Bronchial epithelial cell (primary cell): Measurements from ENCODE around the gene TAS1R1. TPM values are rescaled to one million over a fixed set of nuclear protein-coding genes. Genes with fewer than 3 reads are reported as not detected.

Experiments used
- DNase-seq: peaks from one replicate; pipeline ENCODE4 v3.0.0-alpha.2; 2010; ENCODE audit warnings: low read depth
- FAIRE-seq: peaks from 2 replicates; lab custom pipeline; 2011; peaks lifted over from hg19 to GRCh38; lab: Jason Lieb, UNC
- H3K27me3 ChIP-seq: 2 replicates; pipeline ENCODE4 v1.5.1; 2011; ENCODE audit warnings: low read length; ENCODE audit not compliant: control insufficient read depth, insufficient read depth
- H3K36me3 ChIP-seq: 2 replicates; pipeline ENCODE4 v1.5.1; 2011; ENCODE audit warnings: low read length; ENCODE audit not compliant: control insufficient read depth, insufficient read depth
- H3K4me3 ChIP-seq: 2 replicates; pipeline ENCODE4 v1.5.1; 2011; ENCODE audit warnings: mild to moderate bottlenecking, low read depth, low read length, control low read depth
- total RNA-seq: library from RNA; depleted of rRNA; stranded (reverse); fragments of >200 nt; gene quantifications from 2 replicates; pipeline ENCODE4 v1.2.1, GENCODE V29; 2014
- TF ChIP-seq, protein P1 (sequence below): IDR thresholded peaks from 2 replicates; pipeline ENCODE4 v1.5.1; 2011; ENCODE audit warnings: mild to moderate bottlenecking, moderate library complexity, low read length, control low read depth, inconsistent platforms; ENCODE audit not compliant: insufficient read depth, severe bottlenecking

Gene TAS1R1
- total RNA-seq, 1 donor from 2014 or later = not detected

DNA sequence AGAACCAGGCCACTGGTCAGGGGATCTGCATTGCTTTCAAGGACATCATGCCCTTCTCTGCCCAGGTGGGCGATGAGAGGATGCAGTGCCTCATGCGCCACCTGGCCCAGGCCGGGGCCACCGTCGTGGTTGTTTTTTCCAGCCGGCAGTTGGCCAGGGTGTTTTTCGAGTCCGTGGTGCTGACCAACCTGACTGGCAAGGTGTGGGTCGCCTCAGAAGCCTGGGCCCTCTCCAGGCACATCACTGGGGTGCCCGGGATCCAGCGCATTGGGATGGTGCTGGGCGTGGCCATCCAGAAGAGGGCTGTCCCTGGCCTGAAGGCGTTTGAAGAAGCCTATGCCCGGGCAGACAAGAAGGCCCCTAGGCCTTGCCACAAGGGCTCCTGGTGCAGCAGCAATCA lies 19.7 kb downstream of the TAS1R1 start:
- Histone ChIP-seq H3K36me3 (no peaks in the 10 kb centered on the region), H3K4me3 (no peak overlapping the region), H3K27me3 (no peaks in the 10 kb centered on the region)
- DNase-seq (no peak), FAIRE-seq (no peak)
- TF ChIP-seq, protein P1, sequence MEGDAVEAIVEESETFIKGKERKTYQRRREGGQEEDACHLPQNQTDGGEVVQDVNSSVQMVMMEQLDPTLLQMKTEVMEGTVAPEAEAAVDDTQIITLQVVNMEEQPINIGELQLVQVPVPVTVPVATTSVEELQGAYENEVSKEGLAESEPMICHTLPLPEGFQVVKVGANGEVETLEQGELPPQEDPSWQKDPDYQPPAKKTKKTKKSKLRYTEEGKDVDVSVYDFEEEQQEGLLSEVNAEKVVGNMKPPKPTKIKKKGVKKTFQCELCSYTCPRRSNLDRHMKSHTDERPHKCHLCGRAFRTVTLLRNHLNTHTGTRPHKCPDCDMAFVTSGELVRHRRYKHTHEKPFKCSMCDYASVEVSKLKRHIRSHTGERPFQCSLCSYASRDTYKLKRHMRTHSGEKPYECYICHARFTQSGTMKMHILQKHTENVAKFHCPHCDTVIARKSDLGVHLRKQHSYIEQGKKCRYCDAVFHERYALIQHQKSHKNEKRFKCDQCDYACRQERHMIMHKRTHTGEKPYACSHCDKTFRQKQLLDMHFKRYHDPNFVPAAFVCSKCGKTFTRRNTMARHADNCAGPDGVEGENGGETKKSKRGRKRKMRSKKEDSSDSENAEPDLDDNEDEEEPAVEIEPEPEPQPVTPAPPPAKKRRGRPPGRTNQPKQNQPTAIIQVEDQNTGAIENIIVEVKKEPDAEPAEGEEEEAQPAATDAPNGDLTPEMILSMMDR = no peak

DNA sequence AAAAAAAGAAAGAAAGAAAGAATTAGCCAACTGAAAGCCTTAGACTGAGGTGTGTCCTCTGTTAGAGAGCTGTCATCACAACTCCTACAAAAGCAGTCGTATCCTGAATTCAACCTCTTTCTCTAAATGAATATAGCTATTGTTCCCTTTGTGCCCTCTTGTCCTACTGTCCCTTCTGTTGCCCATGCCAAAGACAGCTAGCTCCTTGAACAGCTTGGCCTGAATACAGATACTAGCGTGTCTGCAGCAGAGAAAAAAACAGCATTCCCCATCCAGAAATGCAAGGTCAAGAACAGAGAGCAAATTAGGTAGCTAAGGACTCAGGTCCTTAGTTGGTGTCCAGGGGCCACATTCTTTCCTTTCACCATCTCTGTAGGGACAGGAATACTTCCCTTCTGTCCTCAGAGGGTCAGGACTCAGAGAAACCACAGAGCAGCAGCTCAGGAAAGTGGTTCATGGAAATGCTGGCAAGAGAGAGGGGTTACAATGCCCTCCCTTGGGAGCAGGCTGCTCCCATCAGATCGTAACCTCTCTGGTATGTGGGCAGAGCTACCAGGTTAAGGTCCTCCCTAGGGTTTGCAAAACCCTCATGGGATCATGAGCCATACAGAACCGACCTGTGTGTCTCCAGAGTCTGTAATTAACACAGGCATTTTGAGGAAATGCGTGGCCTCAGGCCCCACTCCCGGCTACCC lies 22.9 kb downstream of the TAS1R1 start:
- Histone ChIP-seq H3K36me3 (no peaks in the 10 kb centered on the region), H3K4me3 (no peak overlapping the region), H3K27me3 (no peaks in the 10 kb centered on the region)
- TF ChIP-seq, protein P1 = no peak
- peak; percentile 18 for FAIRE-seq
- DNase-seq = no peak

DNA sequence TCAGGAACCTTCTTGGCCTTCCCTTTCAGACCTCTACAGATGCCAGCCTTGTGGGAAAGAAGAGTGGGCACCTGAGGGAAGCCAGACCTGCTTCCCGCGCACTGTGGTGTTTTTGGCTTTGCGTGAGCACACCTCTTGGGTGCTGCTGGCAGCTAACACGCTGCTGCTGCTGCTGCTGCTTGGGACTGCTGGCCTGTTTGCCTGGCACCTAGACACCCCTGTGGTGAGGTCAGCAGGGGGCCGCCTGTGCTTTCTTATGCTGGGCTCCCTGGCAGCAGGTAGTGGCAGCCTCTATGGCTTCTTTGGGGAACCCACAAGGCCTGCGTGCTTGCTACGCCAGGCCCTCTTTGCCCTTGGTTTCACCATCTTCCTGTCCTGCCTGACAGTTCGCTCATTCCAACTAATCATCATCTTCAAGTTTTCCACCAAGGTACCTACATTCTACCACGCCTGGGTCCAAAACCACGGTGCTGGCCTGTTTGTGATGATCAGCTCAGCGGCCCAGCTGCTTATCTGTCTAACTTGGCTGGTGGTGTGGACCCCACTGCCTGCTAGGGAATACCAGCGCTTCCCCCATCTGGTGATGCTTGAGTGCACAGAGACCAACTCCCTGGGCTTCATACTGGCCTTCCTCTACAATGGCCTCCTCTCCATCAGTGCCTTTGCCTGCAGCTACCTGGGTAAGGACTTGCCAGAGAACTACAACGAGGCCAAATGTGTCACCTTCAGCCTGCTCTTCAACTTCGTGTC lies 23.7 kb downstream of the TAS1R1 start:
- FAIRE-seq (no peak), DNase-seq (no peak)
- no peaks in the 10 kb centered on the region for H3K36me3 ChIP-seq
- TF ChIP-seq, protein P1 = no peak
- no peak overlapping the region for H3K4me3 ChIP-seq
- no peaks in the 10 kb centered on the region for H3K27me3 ChIP-seq

DNA sequence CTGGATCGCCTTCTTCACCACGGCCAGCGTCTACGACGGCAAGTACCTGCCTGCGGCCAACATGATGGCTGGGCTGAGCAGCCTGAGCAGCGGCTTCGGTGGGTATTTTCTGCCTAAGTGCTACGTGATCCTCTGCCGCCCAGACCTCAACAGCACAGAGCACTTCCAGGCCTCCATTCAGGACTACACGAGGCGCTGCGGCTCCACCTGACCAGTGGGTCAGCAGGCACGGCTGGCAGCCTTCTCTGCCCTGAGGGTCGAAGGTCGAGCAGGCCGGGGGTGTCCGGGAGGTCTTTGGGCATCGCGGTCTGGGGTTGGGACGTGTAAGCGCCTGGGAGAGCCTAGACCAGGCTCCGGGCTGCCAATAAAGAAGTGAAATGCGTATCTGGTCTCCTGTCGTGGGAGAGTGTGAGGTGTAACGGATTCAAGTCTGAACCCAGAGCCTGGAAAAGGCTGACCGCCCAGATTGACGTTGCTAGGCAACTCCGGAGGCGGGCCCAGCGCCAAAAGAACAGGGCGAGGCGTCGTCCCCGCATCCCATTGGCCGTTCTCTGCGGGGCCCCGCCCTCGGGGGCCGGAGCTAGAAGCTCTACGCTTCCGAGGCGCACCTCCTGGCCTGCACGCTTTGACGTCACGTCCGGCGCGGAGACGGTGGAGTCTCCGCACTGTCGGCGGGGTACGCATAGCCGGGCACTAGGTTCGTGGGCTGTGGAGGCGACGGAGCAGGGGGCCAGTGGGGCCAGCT lies 24.4 kb downstream of the TAS1R1 start, which contains the start of gene ZBTB48:
ZBTB48 (plus strand) TSS at position 621 of the 745 bp plus-strand sequence. CDS start 616 bp downstream, outside the sequence.
- Histone ChIP-seq H3K27me3 (no peaks in the 10 kb centered on the region), H3K36me3 (no peaks in the 10 kb centered on the region), H3K4me3 (peak within 1 kb of the TSS; percentile 88)
- DNase-seq = peak; percentile 93
- FAIRE-seq = no peak
- TF ChIP-seq, protein P1 = no peak

DNA sequence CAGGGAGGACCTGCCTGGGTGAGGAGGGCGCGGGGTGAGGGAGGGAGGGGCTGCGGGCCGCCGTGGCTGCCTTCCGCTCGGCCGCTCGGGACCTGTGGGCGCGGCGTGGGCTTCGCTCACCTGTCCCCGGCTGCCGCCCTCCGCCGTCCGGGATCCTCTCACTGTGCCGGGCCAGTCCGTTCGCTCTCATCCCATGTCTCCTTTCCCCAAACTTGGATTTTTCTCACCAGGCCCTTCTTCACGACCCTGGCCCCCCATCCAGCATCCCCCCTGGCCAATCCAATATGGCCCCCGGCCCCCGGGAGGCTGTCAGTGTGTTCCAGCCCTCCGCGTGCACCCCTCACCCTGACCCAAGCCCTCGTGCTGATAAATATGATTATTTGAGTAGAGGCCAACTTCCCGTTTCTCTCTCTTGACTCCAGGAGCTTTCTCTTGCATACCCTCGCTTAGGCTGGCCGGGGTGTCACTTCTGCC lies 25.0 kb downstream of the TAS1R1 start:
- no peaks in the 10 kb centered on the region for H3K36me3 ChIP-seq
- FAIRE-seq (no peak), DNase-seq (no peak)
- peak overlapping the region; percentile 88 for H3K4me3 ChIP-seq
- TF ChIP-seq, protein P1 = no peak
- H3K27me3 ChIP-seq = no peaks in the 10 kb centered on the region
